NCI-H345 treated with DMSO at 0.1 percent for 48 hours (cell line): Measurements from ENCODE around the gene CPA1.
A peak's percentile ranks its signal among the peaks of the same experiment; 100 is the strongest.

Experiments used
- DNase-seq: peaks from one replicate; lab custom pipeline; 2025; ENCODE audit not compliant: unreplicated experiment; lab: John Stamatoyannopoulos, UW

Gene CPA1

DNA sequence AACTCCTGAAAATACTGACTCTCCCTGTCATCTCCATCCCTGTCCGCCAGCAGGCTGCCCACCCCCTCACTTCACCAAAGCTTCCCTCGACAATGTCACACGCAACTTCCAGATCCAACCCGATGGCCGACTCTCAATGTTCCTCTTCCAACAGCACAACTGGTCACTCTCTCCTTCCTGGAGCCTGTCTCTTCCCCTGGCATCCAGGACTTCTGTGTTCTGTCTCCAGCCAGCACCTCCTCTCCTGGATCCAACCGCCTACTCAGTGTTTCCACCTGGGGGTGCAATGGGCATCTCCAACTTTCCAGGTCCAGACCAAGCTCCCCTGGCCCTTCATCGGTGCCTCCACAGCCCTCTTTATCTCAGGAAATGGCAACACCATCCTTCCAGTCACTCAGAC lies 27.1 kb upstream of the CPA1 start:
- no peak for DNase-seq

GRCh38 chr7:130356121-130356875 lies 24.0 kb upstream of the CPA1 start:
- no peak for DNase-seq

DNA sequence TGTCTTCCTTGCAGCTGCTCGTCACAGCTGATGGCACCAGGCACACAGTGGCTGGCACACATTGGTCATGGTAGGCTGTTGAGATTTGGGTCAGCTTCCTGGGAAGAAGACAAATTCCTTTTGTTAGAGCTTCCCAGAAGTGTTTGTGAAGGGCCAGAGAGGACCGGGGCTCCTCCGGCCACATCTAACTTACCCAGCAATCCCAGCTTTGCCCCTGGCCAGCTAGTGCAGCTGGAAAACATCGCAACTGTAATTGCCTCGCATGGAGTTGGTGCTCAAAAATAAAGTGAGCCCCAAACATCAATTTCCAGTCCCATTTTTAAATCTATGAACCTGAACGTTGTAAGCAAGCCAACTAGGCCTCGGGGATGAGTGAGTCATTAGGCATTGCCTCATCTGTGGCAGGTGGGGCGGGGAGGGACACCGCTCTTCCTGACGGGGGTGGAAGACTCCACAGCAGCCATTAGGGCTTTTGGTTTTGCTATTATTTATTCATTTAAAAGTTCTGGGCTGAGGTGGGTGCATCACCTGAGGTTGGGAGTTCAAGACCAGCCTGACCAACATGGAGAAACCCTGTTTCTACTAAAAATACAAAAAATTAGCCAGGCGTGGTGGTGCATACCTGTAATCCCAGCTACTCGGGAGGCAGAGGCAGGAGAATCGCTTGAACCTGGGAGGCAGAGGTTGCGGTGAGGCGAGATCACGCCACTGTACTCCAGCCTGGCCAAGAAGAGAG lies 23.2 kb upstream of the CPA1 start:
- no peak for DNase-seq

DNA sequence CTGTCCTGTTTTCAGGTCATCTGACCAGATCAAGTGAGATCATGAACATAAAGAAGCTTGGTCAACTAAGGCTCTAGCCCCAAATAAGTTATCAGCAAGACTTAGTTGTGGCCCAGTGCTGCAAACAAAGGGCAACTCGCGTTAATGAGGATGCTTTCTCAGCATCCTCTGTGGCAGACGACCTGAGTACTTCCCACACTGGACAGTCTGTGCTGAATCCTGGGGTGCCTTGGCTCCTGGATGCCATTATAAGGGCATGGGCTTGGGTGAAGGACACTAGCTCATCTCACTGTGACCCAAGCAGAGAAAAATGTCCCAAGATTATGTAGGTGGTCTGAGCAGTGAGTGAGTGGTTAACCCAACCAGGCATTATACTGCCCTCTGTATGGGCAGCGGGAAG lies 21.8 kb upstream of the CPA1 start:
- DNase-seq: no peak

DNA sequence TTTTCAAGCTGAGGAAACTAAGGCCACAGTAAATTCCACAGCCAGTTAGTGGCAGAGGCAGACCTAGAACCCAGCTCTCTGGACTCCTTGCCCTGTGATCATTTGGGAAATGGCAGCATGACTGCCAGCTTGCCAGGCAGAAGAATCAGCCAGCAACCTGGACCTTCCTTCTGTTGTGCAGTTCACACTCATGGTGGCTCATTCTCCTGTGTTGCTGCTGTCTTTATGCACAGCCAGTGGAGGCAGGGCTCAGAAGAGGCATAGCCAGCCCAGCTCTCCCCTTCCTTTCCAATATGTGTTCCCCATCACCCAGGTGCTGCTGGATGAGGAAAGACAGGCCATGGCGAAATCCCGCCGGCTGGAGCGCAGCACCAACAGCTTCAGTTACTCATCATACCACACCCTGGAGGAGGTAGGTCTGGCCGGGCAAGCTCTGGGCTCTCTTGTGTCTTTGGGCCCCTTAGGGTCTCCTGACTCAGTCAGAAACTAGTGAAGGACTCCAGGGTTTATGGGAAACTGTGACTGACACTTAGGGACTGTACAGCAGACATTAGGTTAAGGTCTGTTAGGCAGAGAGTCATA lies 20.9 kb upstream of the CPA1 start:
- DNase-seq: no peak

GRCh38 chr7:130360518-130360917 lies 19.8 kb upstream of the CPA1 start:
- DNase-seq: no peak

DNA sequence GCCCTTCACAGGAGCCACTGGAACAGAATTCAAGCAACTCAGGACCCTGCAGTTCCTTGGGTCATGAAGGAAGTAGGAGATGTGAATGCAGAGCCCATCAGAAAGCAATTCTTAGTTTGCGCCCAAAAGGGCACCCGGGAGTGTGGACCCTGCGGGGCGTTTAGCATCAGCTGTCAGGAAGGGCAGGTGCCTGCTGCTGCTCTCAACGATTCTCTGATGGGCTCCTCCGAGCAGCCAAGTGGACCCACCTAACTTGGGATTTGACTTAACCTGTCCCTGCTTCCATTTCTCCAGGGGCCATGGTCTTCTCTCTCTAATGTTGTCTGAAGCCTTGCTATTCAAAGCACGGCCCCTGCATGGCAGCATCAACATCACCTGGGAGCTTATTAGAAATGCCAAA lies 18.6 kb upstream of the CPA1 start:
- DNase-seq: no peak

- DNase-seq: no peak
These were observed 18.0 kb upstream of the CPA1 start for GRCh38 chr7:130362251-130362816.

DNA sequence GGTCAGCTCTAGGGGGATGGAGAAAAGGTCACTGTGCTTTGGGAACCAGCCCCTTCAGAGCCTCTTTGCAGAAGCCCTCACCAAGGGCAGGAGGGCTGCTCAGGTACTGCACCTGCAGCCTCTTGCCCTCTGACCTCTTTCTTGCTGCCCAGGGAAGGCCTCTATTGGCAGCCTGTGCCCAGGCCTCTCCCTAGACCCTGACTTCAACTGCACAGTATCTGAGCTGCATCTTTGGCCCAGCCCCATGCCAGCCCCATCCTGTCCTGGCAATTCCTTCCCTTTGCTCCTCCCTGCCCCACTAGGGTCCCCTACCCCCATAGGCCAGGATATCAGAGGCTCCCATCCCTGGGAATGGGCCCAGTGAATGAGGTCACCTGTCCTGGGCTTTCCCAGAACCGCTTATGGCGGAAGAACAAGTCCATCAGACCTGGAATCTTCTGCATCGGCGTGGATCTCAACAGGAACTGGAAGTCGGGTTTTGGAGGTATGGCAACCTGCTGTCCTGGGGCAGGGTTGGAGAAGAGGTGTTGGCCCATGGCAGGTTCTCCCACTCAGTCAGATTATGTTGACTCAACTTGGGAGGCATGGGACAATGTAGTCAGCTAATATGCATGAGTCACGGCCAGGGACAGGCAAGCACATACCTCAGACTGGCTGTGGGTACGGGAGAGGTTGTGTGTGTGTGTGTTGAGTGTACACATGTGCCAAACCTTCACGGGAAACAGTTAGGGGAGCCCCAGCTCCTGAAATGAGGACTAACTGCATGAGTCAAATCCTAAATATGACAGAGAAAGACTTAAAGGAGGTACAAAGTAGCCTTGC lies 17.1 kb upstream of the CPA1 start:
- DNase-seq: no peak

DNA sequence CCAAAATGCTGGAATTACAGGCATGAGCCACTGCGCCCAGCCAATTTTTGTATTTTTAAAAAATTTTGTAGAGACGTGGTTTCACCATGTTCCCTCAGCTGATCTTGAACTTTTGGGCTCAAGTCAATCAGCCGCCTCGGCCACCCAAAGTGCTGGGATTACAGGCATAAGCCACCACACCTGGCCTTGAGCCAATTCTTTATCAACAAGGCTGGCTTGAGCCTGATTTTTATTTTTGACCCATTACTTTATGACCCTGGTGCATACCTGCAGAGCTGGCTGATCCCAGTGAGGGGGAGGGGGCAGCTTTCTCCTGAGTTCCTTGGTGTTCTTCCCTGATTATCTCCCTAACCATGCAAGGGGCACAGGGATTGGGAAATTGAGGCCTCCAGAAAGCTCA lies 15.8 kb upstream of the CPA1 start:
- no peak for DNase-seq

DNA sequence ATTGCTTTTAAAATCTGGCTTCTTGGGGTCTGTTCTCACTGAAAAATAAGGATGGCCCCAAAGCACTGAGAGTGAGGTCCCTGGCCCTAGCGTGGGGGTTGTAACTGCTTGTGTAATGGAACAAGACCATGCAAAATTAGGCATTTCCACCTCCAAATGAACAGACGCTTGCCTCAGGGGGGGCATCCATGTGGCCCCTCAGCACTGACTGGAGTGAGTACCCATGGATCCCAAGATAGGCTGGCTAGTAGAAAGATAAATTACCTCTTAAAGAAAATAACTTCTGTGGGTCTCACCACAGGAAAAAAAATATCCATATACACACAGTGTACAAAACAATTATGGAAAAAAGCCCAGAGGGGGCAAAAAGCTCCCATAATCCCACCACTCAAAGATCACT lies 15.2 kb upstream of the CPA1 start:
- peak; percentile 22 for DNase-seq

DNA sequence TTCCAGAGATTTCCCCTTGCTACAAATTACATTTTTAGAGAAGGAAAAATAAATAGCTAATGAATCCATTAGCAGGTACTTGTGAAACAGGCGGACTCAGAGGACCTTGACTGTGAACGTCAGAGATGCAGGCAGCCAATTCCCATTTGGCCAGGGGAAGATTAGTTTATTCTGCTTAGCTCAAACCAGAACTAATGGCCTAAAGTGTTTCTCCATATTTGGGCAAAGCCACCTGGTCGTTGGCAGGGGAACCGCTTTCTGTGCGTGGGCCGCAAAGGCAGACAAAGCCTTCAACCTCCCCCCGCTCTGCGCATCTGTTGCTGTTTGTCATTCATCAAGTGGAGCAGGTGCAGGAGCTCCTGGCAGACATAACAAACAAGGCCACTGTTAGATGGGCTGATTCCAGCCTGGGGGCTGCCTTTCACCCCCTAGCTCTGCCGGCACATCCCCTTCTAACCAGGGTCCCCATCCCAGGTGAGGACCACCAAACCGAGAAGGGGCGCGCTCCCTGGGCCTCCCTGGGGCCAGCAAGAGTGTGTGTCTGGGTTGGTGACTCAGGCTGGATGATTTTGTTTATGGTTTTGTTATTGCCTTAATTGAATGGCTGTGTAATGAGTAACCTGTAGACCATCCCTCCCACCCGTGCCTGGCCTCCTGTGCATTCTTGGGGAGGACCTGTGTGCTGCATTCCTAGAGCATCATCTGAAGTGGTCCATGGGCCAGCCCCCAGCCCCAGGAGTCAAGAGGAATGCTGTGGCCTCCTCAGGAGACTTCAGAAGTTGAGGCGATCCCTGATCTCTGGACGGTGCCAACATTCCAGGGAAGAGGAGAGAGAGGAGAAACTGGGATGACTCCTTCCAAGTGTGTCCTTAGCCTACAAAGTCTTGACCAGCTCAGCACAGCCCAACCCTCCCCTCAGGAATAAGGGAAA lies 14.5 kb upstream of the CPA1 start:
- peak; percentile 96 for DNase-seq

- DNase-seq: no peak
These were observed 13.7 kb upstream of the CPA1 start for GRCh38 chr7:130366564-130366963.

DNA sequence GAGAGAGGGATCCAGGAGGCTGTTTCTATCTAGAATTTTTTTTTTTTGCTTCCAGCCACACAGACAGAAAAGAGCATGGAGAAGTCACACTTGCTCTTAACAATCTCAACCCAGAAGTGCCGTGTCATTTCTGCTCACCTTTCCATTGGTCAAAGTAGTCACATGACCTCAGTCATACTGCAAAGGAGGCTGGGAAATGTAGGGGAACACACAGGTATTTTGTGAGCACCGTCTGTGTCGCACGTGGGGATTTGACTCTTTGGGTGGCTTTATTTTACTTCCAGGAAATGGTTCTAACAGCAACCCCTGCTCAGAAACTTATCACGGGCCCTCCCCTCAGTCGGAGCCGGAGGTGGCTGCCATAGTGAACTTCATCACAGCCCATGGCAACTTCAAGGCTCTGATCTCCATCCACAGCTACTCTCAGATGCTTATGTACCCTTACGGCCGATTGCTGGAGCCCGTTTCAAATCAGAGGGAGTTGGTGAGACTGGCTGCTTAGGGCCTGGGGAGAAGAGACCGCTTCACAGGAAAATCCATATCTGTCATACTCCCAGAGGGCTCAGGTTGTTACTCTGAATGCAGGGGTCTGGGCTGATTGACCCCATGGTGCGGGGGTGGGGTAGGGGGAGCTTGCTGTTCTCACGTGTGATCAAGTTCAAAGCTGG lies 13.1 kb upstream of the CPA1 start:
- no peak for DNase-seq

DNA sequence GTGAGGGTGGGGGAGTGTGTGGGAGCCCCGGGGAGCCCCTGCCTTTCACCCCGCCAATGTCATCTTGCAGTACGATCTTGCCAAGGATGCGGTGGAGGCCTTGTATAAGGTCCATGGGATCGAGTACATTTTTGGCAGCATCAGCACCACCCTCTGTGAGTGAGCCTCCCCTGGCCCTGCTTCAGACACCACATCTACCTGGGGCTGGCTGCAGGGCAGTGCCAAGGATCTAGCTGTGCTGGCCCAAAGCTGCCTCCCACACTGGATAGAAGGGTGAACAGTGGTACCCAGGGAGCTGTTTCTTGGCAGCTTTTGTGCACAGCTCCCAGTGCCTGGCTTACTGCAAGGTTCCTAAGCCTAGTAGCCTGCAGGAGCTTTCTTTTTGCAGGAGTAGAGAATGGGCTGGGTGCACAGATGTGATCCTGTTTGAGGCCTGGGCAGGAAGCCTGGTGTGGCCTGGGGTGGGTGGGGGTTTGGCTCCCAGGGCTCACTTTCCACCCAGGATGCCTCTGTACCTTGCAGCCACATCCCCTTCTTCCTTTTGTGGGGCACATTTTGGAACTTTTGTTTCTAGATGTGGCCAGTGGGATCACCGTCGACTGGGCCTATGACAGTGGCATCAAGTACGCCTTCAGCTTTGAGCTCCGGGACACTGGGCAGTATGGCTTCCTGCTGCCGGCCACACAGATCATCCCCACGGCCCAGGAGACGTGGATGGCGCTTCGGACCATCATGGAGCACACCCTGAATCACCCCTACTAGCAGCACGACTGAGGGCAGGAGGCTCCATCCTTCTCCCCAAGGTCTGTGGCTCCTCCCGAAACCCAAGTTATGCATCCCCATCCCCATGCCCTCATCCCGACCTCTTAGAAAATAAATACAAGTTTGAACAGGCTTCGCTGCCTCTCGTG lies 12.2 kb upstream of the CPA1 start:
- no peak for DNase-seq

- DNase-seq: no peak
These were observed 11.1 kb upstream of the CPA1 start for GRCh38 chr7:130369110-130369711.

GRCh38 chr7:130369831-130370550 lies 10.3 kb upstream of the CPA1 start:
- no peak for DNase-seq
